Activated T-helper 9 cell treated with anti-CD3 and anti-CD28 coated beads, Interleukin-2, amount 50 U/mL, for 16 hours (primary cell): ENCODE data around the gene RAB9A.
"Not testable (repeated sequence)": the region's sequence is repeated elsewhere in the genome, so short reads cannot be mapped to it uniquely, and the experiment has no call there.

Experiments used
- DNase-seq: peaks from one replicate; pipeline ENCODE4 v3.0.0-alpha.2; 2020; ENCODE audit warnings: low read depth

The RAB9A gene

GRCh38 chrX:13702111-13702789, 13.3 kb downstream of the RAB9A start:
- no peak for DNase-seq

- DNase-seq: no peak
Observed at GRCh38 chrX:13703135-13703534, 14.2 kb downstream of the RAB9A start.

- DNase-seq: no peak
Observed at GRCh38 chrX:13703589-13703988, 14.7 kb downstream of the RAB9A start.

GRCh38 chrX:13711141-13711540, 22.2 kb downstream of the RAB9A start:
- no peak for DNase-seq

GRCh38 chrX:13716455-13716854, 27.5 kb downstream of the RAB9A start:
- DNase-seq: no peak

GRCh38 chrX:13716905-13717304, 28.0 kb downstream of the RAB9A start:
- DNase-seq: no peak

GRCh38 chrX:13717700-13718472, 29.0 kb downstream of the RAB9A start:
- no peak for DNase-seq

GRCh38 chrX:13719192-13719856, 30.4 kb downstream of the RAB9A start:
- DNase-seq: no peak

- no peak for DNase-seq
Observed at GRCh38 chrX:13721371-13721770, 32.4 kb downstream of the RAB9A start.

GRCh38 chrX:13721819-13722519, 33.0 kb downstream of the RAB9A start:
- DNase-seq: no peak

- DNase-seq: peak; percentile 13
Observed at GRCh38 chrX:13724878-13725277, 36.0 kb downstream of the RAB9A start.

GRCh38 chrX:13726583-13726982, 37.7 kb downstream of the RAB9A start:
- DNase-seq: not testable (repeated sequence)

- DNase-seq: not testable (repeated sequence)
Observed at GRCh38 chrX:13730523-13730922, 41.6 kb downstream of the RAB9A start.

- no peak for DNase-seq
Observed at GRCh38 chrX:13732246-13733067, 43.5 kb downstream of the RAB9A start.

GRCh38 chrX:13733506-13733905, 44.6 kb downstream of the RAB9A start:
- no peak for DNase-seq

GRCh38 chrX:13734278-13735172, 45.6 kb downstream of the RAB9A start, which contains the start of the genes OFD1 and TRAPPC2:
TSS of gene OFD1 (plus strand) at chrX:13734748. CDS start at chrX:13735072, 324 bp downstream.
TSS of gene TRAPPC2 (minus strand) at chrX:13734620. CDS start at chrX:13719963, 14,657 bp downstream.
- peak; percentile 85 for DNase-seq

- no peak for DNase-seq
Observed at GRCh38 chrX:13741695-13742094, 52.8 kb downstream of the RAB9A start.

GRCh38 chrX:13742397-13743176, 53.7 kb downstream of the RAB9A start:
- peak; percentile 20 for DNase-seq

- DNase-seq: no peak
Observed at GRCh38 chrX:13747836-13748235, 58.9 kb downstream of the RAB9A start.
